GM11168 (cell line): Measurements from ENCODE around the gene IRF3.

Source experiments
- in situ Hi-C: fragments of 300-500 bp; cut with MboI; formaldehyde crosslinking; loops from one replicate; pipeline ENCODE4 v1.12.0; 2022; ENCODE audit warnings: low sequenced_read_pairs; ENCODE audit not compliant: unreplicated experiment

The IRF3 gene

GRCh38 chr19:49676136-49676783, 10.6 kb upstream of the IRF3 start:
- in situ Hi-C loops = no loop called here

GRCh38 chr19:49672131-49672919, 6.7 kb upstream of the IRF3 start:
- in situ Hi-C loops = no loop called here

GRCh38 chr19:49669516-49669915, 3.9 kb upstream of the IRF3 start:
- in situ Hi-C loops = no loop called here

DNA sequence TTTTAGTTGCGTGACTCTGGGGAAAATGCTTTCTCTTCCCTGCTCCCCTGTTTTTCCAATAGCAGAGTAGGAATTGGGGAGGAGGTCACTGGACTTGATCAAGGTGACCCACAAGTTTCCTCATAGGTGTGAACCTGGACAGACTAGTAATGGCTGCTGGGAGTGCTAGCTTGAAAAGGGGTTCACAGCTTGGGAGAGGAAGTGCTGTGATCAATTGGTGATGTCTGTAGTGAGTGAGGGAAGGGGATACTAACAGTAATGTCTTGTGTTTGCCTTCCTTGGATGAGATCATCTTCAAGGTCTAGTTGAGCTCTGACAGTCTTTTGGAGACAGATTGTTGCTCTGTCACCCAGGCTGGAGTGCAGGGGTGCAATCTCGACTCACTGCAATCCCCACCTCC, 1.8 kb upstream of the IRF3 start:
- in situ Hi-C loops = no loop called here

DNA sequence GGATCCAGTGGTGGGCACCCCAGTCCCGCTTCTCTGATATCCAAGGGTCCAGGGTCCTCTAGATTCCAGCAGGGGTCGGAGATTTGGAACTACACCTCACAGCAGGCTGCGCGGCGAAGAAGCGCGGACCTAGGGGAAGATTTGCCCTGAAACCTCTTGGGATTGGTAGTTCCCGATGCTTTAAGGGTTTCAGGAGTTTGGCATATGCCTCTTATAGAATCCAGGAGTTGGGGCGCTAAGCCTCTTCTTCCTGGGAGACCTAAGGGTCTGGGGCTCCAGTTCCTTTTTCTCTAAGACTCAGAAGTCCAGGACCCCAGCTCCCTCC, 425 bp upstream of the IRF3 start:
- in situ Hi-C loops = no loop called here

GRCh38 chr19:49665036-49665350, 664 bp downstream of the IRF3 start:
- in situ Hi-C loops = no loop called here

DNA sequence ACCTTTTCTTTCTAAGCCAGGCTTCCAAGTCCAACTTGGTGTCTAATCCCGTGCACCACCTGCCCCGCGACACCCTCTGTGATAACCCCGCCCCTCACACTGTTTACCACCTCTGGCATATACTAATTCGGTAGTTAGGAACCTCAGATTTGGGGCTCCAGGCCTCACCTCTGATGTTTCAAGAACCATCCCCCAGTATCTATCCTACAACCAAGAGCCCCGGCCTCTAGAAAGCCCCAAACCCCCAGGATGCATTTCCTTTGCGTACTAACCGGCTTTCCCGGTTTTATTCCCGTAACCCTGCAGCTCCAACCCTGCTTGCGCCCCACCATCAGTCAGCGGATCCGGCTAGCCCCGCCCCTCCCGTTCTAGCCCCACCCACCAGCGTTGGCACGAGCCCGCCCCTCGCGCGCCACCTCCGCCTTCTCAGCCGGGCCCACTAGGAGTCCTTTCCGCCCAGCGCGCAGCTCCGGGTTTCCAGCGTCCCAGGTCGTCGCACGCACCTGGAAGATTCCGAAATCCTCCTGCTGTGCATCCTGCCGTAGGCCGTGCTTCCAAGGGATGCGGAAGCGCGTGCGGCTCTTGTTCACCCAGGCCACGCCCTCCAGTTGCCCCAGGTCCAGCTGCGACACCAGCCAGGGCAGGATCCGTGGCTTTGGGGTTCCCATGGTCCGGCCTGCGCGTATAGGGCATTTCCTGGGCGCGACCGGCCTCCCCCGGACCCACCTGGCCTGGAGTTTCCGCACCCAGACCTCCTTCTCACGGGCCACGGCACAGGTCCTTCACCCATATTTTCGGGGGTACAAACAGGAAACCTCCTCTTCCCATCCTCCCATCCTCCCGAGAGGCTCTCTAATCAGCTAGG, 1.3 kb downstream of the IRF3 start:
- in situ Hi-C loops = no loop called here

DNA sequence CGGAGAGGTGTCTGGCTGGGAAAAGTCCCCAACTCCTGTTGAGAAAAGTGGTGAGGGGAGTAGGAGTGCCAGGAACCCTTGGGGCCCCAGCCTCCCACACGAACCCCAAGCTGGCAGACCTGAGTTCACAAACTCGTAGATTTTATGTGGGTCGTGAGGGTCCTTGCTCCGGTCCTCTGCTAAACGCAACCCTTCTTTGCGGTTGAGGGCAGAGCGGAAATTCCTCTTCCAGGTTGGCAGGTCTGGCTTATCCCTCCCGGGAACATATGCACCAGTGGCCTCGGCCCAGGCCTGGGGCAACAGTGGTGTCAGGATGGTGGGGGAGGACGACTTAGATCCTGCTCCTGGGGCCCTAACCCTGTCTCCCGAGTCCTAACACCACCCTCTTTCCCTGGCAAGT, 2.4 kb downstream of the IRF3 start:
- in situ Hi-C loops = no loop called here

GRCh38 chr19:49662011-49662410, 3.6 kb downstream of the IRF3 start:
- in situ Hi-C loops = no loop called here

- in situ Hi-C loops = no loop called here
These were observed 5.2 kb downstream of the IRF3 start for GRCh38 chr19:49660338-49660961.

DNA sequence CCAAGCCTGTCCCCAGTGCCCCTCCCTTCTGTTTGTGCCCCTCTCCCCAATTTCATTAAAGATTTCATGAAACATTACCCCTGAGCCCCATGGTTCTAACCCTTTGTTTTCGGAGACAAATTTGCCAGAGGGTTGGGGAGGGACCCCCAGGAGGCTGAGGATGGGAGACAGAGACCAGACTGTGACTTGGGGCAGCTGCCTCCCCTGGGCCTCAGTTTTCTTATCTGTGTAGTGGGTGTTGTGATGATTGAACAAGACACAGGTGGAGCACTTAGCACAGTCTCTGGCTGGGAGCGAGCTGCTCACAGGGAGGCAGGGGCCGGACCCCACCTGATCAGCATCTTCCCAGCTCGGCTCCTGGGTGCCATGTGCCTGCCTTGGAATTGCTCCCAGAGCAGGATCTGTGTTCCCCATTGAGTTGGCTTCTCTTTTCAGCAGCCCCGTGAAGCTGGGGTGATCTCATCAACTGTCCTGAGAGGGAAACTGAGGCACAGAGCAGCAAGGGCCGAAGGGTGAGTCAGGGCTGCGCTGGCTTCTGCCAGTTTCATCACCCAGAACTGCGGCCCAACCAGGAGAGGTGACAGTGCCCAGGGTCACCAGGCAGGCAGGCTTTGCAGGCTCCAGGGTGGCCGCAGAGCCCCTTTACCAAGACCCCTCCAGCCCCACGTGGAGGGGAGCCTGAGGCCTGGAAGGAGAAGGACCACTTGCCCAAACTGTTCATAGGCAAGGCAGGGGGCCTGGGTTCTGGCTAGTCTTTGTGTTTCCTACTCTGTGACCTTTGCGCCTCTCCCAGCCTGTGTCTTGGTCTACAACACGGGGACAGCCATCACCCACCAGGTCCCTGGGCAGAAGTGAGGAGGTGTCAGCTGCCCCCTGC, 6.9 kb downstream of the IRF3 start:
- in situ Hi-C loops = no loop called here

GRCh38 chr19:49658139-49658517, 7.5 kb downstream of the IRF3 start:
- in situ Hi-C loops = no loop called here

DNA sequence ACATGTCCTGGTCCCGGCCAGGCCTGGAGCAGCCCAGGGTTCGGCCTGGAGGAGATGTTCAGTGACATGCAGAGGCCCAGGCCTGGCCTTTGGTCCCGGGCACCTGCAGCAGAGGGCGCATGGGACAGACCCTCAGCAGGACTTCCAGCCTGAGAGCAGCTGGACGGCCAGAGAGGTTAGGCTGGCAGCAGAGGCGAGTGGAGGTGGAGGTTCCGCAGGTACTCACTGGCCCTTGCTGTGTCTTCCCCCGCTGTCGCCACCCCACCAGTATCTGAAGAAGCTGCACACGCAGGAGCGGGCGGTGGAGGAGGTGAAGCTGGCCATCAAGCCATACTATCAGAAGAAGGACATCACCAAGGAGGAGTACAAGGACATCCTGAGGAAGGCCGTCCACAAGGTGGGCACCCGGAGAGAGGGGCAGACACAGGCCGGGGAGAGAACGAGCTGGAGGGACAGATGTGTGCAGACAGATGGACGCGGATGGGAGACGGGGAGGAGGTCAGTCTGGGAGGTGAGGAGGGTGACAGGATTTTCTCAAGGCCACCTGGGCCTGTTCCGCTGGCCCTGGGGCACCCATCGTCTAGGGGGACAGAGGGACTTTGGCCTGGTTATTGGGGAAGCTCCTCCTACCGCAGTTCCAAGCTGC, 8.0 kb downstream of the IRF3 start:
- in situ Hi-C loops = no loop called here

DNA sequence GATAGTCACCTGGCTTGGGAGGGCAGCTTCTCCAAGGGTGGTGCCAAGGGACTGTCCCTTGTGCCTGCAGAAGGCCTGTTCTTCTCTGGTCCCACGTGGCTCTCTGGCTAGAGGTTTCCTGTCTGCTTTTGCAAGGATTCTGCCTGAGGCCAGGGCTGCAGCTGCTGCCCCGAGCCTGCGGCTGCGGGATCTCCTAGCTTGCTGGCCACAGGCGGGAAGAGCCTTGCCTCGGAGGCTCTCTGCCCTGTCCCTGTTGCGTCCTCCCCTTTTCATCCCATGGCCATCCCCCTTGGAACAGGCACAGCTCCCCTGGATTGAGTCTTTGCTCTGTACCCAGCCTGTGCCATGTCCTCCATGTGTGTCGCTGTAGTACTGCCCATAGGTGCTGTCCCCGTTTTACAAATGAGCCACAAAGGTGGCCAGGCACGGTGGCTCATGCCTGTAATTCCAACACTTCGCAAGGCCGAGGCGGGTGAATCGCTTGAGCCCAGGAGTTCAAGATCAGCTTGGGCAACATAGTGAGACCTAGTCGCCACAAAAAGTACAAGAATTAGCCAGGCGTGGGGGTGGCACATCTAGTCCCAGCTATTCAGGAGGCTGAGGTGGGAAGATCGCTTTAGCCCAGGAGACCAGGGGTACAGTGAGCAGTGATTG, 9.1 kb downstream of the IRF3 start:
- in situ Hi-C loops = no loop called here

GRCh38 chr19:49655570-49656455, 9.8 kb downstream of the IRF3 start:
- in situ Hi-C loops = no loop called here

DNA sequence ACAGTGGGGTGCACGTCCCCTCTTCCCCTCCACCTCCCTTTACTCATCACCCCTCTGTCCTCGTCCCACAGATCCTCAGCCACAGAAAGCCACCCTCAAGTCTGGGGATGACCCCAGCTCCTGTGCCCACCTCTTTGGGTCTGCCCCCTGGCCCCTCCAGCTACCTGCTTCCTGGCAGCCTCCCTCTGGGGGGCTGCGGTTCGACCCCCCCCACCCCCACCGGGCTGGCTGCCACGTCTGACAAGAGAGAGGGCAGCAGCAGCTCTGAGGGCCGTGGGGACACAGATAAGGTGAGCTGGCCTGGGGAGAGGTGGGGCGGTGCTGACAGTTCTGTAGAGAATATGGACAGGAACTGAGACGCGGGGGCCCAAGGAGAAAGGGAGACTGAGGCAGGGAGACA, 11.1 kb downstream of the IRF3 start:
- in situ Hi-C loops = no loop called here

DNA sequence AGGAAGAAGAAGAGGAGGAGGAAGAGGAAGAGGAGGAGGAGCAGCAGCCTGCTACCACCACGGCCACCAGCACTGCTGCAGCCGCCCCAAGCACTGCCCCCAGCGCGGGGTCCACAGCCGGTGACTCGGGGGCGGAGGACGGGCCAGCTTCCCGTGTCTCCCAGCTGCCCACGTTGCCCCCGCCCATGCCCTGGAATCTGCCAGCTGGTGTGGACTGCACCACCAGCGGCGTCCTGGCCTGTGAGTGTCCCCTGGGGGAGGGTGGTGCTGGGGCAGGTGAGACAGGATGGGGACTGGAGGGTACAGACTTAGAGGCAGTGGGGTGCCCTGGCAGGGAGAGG, 12.2 kb downstream of the IRF3 start:
- in situ Hi-C loops = no loop called here
